NCI-H460 (cell line): ENCODE results near the gene MAP2K3. TPM values are rescaled to one million over a fixed set of nuclear protein-coding genes. Genes with fewer than 3 reads are reported as not detected.

Experiments used
- DNase-seq: peaks from one replicate; pipeline ENCODE4 v3.0.0-alpha.2; 2016; ENCODE audit warnings: low read depth; ENCODE audit errors: extremely low read depth
- total RNA-seq: library from RNA; depleted of rRNA; stranded (reverse); fragments of >200 nt; shearing (Covaris generic); gene quantifications from 2 replicates; pipeline ENCODE4 v1.2.3, GENCODE V29; 2014; rRNA removed

Gene MAP2K3
- total RNA-seq, 1 experiment from 2014 or later = 18.6 TPM

DNA sequence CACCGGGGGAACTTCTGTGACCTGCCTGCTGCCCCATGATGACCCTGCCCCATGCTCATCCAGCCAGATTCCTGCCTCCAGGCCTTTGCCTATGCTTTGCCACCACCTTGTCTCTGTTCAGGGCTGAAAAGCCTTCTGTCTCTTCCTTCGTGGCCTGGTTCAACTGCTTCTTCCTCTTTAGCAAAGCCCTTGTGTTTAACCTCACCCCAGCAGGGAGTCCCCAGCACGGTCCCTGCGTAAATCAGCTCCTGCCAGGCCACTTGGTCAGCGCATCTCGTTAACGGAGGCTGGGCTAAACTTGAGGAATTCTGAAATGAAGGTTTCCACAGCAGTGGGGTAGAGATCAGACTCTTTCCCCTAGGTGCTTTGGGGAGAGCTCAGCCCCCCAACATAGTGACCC lies 75.5 kb downstream of the MAP2K3 start:
- no peak for DNase-seq

DNA sequence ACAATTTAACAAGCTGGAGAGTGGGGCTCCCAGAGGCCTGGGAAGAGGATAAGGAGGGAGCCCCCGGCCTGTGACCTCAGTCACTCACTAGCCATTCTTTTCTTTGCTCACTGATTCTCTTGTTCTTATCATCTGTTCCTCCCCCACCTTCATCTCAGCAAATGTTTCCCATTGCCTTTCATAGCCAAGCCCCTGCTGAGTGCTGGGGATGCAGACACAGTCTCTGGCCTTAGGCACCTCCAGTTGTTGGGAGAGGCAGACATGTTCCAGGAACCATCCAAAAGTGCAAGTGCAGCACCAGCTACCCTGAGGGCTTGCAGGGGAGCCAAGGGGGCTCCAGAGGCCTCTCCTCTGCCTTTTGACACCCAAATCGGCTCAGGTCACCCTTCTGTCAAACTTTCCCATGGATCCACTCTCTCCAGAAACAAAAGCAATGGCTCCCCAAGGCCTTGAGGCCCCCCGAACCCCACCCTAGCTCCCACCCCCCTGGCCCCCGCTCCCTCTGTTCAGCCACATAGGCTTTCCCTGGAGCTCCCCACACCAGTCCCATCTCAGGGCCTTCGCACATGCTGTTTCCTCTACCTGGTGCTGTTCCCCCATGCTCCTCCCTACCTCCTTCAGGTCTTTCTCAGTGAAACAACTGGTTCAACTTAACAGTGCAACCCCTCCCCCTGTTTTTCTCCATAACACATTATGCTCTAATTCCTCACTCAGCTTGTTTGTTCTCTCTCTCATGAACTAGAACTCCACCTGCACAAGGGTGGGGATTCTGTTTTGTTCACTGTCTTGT lies 76.7 kb downstream of the MAP2K3 start:
- no peak for DNase-seq

DNA sequence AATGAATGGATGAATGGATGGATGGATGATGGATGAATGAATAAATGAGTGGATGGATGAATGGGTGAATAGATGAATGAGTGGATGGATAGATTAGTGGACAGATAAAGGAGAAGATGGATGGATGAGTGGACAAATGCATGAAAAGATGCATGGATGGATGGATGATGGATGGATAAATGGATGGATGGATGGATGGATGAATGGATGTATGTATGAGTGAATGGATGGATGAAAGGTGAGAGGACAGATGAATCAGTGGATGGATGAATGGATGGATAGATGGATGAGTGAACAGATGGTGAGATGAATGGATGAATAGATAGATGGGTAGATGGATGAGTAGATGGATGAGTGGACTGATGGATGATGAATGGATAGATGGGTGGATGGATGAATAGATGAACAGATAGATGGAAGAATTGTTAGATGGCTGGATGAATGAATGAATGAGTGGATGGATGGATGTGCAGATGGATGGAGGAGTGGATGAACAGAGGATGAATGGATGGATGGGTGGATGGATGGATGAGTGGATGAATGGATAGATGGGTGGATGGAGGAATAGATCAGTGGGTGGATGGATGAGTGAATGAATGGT lies 77.9 kb downstream of the MAP2K3 start:
- no peak for DNase-seq

DNA sequence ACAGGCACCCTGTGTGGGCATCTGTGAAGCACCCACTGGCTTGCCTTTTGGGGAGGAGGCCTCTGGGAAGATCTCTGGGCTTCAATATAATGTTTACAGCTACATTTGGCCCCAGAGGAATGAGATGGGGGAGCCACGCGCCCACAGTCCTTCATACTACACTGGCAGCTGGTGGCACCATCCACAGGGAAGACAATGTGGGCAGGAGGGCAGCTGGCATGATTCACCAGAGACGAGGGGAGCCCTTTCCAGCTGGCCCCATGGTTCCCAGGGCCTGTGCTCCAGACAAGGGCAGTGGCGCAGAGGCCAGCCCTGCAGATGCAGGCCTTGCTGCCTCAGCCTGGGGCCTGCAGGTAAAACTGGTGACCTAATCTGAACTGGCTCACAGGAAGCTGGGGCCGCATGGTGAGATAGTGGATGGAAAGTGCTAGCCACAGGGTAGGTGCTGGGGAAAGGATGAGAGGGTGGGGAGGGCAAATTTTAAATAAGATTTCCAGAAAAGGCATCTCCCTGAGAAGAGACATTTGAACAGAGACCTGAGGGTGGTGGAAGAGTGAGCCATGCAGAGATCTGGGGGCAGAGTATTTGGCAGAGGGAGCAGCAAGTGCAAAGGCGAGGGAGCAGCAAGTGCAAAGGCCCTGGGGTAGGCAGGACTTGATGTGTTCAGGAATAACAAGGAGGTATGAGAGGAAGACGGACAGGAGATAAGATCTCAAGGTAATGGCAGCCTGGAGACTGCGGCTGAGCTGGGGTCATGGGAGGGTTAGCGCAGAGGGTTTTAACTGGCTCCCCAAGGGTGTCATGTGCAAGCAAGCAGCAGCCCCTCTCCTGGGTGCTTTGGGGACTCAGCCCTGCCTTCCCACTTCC lies 79.5 kb downstream of the MAP2K3 start:
- no peak for DNase-seq

Other genes with a start within 250 kb of the MAP2K3 start
- gene USP22, start 241.7 kb upstream of the MAP2K3 start, total RNA-seq = 125 and 148 TPM in 2 replicates
- 11.9 and 14.6 TPM in 2 replicates for gene DHRS7B, start 157.7 kb upstream of the MAP2K3 start, total RNA-seq
- gene TMEM11, start 70.5 kb upstream of the MAP2K3 start, total RNA-seq = 26.1 and 27.0 TPM in 2 replicates
- gene NATD1, start 31.3 kb upstream of the MAP2K3 start, total RNA-seq = 2.2 TPM in 2 replicates
- gene KCNJ12, start 91.6 kb downstream of the MAP2K3 start, total RNA-seq = 3.2 and 4.3 TPM in 2 replicates